ENCODE results near the gene CCDC172.
"Not testable (repeated sequence)": the region's sequence is repeated elsewhere in the genome, so short reads cannot be mapped to it uniquely, and the experiment has no call there.

The CCDC172 gene

DNA sequence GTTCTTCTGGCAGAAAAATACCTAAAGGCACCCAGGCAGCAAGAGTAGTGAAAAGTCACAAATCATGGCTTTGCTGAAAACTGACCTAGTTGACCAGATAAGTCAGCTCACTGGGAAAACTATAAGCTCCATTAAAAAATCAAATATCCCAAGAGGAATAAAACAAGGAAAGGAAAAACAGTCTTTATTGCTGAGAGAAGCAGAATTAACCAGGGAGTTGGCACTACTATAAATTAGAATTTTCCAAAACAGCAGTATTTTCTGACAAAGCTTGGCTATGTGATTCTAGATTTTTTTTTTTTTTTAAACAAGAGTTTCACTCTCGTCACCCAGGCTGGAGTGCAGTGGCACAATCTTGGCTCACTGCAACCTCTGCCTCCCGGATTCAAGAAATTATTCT lies 12.6 kb downstream of the CCDC172 start:
- DNase-seq = no peak

DNA sequence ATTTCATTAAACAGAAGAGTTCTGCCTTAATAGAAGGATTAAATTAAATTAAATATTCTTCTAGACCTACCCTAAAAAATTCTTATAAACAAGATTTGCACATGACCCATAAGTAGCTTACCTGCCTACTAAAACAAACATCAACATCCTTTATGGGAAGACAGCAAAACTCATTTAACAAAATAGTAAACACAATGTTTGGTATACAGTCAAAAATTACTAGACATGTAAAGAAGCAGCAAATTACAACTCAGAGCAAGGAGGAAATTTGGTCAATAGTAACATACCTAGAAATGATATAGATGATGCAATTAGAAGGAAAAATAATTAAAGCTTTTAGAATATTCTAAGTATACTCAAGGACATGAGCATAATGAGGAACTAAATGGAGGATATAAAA lies 27.9 kb downstream of the CCDC172 start:
- DNase-seq = no peak

DNA sequence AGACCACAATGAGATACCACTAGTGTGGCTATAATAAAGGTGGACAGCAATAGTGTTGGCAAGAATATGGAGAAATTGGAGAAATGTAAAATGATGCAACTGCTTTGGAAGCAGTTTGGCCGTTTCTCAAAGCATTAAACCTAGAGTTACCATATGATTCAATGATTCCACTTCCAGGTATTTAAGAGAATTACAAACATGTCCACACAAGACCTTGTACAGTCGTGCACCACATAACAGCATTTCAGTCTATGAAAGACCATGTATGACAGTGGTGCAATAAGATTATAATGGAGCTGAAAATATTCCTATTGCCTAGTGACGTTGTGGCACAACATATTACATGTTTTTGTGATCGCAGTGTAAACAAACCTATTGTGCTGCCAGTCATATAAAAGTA lies 29.6 kb downstream of the CCDC172 start:
- no peak for DNase-seq

DNA sequence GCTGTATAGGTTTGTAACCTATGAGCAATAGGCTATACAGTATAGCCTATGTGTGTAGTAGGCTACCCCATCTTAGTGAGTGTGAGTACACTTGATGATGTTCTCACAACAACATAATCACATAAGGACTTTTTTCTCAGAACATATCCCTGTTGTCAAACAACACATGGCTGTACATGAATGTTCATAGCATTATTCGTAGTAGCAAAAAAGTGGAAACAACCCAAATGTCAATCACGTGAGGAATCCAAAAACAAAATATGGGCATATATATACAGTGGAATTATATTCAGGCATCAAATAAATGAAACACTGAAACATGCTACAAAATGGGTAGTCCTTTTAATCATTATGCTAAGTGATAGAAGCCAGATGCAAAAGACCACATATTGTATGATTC lies 31.1 kb downstream of the CCDC172 start:
- DNase-seq = no peak

DNA sequence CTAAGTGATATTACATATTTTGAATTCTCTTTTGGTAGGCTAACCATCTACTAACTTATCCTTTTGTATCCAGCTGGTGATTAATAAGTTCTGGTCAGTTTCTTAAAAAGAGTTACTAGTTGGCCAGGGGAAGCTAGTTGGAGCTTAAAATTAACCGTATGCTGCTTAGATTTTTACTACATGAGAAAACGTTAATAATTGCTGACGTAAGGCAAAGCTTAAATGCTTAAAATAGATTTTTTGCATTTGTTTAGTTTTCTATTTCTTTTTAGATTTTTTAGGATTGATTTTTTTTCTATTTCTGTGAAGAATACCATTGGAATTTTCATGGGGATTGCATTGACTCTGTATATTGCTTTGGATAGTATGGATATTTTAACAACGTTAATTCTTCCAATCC lies 32.6 kb downstream of the CCDC172 start:
- no peak for DNase-seq

DNA sequence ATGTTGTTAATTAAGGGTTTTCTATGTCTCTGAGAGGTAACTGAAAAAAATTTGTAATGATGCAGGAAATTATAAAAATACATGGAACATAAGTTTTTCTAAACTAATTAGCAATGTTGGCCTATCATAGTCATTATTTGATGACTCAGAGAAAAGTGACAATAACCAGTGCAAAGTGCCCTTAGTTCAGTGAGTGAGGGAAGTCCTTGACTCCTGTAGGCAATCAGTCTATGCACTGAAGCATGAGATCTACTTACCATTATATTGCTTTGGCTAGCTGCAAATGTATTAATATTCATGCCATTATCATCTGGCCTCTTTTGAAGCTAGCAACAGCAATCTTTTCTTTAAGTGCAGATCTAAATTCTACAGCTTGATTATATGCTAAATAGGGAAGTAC lies 40.6 kb downstream of the CCDC172 start:
- DNase-seq = no peak

DNA sequence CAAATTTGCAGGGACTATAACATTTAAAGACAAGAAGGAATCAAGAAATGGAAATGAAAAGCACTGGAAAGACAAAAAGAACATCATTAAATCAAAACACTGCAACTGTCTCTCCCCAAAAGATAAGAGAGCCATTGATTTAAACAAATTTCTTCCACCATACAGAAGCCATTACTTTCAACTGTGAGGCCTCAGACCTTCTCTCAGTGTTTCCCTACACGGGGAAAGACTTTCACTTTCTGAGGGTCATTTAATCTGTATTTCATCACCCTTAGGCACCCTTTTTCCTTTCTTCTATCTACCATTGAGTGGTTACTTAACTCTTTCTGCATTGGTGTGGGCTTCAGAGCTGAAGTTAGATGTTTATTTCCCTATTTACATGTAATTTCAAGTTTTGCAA lies 47.5 kb downstream of the CCDC172 start:
- DNase-seq = no peak

DNA sequence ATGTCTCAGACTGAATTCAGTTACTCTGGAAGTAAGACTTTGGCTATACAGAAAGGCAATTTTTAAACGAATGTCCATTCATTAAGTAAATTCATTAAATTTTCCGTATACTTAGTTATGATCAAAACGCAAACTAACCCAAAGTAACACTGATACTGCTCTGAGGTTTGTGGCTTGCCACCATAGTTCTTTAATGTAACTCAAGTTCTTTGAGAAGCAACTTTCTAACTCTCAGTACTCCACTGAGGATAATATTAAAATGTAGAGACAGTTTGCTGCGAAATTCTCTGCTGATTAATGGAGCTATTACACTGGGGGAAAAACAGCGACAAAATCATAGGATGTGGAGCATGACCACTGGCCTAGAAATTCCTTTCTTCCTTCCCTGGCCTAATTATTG lies 58.0 kb downstream of the CCDC172 start:
- DNase-seq = no peak

DNA sequence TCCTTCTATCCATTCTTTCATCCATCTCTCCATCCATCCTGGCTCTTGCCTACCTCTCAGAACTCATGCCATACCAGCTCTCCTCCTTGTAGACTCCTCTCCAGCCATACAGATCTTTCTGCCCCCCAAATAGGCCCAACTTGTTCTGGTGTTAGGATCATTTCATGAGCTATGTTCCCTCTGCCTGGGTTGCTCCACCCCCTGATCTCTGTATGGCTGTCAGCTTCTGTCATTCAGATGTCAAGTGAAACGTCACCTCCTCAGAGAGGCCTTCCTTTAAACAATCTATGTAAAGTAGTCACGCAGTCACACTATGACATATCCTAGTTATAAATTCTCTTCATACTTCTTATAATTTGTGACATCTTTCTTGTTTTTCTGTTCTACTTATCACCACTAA lies 61.1 kb downstream of the CCDC172 start:
- DNase-seq = no peak

DNA sequence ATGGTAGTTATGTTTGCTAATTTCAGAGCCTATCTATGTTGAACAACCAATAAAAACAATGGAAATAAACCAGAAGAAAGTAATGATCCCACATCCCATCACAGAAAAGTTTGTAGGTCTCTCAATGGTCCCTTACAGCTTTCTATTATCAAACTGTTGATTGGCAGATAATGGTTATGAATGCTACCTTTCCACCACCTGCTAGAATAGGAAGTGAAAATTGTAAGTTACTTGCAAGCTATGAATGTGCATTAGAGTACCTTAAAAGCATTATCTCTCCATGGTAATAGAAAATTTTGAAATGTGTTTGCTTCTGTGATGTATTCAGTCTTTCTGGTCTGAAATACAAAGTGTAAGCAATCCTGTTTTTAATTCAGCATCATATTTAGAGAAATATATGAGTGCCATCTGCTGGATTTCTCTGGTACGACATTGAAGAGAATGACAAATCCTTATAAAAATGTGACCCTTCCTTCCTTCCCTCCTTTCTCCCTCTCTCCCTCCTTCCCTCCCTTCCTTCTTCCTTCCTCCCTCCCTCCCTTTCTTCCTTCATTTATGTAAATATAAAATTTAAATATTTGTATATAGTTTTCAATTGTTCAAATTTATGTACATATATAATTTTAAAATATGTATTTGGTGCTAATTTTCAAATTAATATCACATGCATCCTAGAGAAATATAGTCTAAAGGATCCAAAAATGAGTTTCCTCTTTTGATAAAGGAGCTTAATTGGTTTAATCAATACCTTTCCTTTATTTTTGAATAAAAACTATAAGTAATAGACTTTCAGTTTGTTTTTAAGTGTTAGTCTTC lies 62.0 kb downstream of the CCDC172 start:
- DNase-seq = no peak

DNA sequence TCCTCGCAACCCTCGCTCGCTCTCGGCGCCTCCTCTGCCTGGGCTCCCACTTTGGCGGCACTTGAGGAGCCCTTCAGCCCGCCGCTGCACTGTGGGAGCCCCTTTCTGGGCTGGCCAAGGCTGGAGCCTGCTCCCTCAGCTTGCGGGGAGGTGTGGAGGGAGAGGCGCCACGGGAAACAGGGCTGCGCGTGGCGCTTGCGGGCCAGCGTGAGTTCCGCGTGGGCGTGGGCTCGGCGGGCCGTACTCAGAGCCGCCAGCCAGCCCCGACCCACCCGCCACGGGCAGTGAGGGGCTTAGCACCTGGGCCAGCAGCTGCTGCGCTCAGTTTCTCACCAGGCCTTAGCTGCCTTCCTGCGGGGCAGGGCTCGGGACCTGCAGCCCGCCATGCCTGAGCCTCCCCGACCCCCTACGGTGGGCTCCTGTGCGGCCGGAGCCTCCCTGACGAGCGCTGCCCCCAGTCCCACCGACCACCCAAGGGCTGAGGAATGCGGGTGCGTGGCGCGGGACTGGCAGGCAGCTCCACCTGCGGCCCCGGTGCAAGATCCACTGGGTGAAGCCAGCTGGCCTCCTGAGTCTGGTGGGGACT lies 69.1 kb downstream of the CCDC172 start:
- DNase-seq = not testable (repeated sequence)

DNA sequence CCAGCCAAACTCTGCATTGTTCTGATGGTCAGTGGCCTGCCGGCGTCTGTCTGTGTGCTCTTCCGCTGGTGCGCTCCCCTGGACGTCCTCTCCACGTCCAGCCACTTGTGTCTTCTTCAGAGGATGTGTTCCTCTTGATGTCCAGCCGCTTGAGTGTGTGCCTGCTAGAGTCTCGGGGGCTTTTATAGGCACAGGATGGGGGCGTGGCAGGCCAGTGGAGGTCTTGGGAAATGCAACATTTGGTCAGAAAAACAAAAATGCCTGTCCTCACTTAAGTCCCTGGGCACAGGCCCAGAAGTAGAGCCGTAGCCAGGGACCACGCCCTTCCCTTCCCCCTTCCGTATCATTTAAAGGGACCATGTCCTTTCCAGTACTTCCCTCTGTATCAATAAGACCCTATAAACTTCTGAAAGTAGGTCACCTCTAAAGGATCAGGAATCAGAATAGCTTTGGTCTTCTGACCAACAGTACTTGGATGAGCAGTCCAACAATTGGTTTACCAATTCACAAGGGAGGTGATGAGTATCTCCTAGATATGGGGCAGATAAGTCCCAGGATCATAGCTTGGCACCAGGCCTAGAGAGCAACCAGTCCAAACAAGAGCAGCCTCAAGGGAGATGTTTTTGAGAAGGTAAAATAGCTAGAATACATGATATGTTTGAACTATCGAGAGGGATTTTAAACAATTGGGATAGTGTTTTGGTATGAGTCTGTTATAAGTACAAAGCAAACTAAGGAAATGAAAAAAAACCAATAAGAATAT lies 71.2 kb downstream of the CCDC172 start:
- no peak for DNase-seq

DNA sequence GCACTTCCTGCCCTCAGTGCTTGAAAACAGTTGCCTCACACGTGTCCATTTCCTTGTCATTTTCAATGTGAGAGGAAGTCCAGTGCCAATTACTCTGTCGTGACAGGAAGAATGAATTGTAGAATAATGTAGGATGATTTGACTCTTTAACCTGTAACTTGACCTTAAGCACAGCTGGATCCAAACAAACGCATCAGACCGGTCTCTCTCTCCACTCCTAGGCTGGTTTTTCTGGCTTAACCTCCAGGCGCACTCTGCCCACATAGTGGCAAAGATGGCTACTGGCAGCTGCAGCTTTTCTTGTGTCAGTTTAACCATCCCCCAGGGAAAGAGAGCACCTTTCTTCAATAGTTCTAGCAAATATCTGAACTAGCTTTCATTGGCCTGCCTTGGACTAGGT lies 74.0 kb downstream of the CCDC172 start:
- DNase-seq = no peak

DNA sequence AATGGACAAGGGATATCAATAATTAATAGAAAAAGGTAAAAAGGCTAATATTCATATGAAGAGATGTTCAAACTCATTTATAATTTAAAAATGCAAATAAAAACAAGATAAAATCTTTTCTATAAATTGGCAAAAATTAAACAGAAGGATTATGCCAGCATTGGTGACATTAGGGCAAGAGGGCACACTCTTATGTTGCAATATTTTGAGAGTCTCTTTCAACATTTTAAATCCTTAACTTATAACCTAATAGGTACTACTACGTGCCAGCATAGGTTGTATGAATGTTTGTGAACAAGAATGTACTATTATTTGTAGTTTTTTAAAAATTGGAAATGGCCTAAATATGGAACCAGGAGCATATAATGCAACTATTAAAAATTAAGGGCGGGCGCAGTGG lies 78.6 kb downstream of the CCDC172 start:
- no peak for DNase-seq

DNA sequence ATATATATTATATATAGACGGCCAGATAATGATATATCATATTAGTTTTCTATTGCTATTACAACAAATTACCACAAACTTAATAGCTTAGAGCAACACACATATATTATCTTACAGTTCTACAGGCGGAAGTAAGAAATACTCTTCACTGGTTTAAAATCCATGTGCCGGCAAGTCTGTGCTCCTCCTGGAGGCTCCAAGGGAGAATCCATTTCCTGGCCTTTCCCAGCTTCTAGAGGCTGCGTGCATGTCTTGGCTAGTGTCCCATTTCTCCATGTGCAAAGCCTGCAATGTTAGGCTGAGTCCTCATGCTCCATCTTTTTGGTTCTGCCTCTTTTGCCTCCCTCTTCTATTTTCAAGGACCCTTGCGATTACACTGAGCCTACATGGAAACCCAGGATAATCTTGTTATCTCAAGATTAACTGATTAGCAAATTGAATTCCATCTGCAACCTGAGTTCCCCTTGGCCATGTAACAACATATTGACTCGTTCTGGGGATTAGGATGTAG lies 79.5 kb downstream of the CCDC172 start:
- no peak for DNase-seq

DNA sequence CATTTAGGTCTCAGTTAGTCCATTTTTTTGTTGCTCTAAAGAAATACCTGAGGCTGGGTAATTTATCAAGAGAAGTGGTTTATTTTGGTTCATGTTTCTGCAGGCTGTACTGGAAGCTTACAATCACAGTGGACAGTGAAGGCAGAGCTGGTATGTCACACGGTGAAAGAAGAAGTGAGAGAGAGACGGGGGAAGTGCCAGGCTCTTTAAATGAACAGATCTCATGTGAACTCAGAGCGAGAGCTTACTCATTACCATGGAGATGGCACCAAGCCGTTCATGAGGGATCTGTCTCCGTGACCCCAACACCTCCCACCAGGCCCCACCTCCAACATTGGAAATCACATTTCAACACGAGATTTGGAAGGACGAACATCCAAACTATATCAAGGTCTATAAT lies 84.5 kb downstream of the CCDC172 start:
- DNase-seq = no peak

DNA sequence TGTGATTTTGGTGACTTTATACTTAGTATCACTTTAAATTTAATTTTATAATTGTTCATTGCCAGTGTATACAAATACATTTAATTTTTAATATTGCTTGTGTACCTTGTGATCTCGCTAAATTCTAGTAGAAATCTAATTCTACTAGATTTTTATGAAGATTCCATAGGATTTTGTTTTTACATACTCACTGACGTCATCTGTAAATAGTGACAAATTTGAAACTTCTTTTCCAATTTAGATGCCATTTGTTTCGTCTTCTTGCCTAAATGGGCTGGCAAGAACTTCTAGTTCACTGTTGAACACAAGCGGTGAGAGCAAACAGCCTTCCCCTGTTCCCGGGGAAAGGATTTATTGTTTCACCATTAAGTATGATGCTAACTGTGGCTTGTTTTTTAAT lies 86.1 kb downstream of the CCDC172 start:
- no peak for DNase-seq

DNA sequence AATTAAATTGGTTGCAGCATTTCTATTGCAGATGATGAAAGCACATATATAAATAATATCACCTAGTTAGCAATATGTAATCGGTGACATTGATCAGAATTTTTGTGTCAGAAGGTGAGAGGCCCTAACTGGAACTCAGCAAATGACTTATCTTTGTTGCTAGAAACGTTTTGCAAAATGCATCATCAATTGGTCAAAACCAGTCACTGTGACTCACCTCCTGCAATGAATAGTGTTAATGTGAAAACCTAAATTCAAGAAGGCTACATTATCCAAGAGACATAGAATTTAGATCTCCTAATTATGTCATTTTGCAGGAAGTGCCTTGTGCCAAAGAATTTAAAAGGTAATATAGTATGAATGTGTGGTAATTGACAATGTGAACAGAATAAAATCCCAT lies 93.6 kb downstream of the CCDC172 start:
- DNase-seq = no peak

DNA sequence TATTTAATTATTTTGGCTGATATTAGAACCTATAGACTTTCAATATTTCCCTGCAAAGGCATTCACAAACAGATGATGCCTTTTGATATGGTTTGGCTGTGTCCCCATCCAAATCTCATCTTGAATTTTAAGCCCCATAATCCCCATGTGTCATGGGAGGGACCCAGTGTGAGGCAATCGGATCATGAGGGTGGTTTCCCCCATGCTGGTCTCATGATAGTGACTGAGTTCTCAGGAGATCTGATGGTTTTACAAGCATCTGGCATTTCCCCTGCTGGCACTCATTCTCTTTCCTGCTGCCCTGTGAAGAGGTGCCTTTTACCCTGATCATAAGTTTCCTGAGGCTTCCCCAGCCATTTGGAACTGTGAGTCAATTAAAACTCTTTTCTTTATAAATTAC lies 94.1 kb downstream of the CCDC172 start:
- no peak for DNase-seq

DNA sequence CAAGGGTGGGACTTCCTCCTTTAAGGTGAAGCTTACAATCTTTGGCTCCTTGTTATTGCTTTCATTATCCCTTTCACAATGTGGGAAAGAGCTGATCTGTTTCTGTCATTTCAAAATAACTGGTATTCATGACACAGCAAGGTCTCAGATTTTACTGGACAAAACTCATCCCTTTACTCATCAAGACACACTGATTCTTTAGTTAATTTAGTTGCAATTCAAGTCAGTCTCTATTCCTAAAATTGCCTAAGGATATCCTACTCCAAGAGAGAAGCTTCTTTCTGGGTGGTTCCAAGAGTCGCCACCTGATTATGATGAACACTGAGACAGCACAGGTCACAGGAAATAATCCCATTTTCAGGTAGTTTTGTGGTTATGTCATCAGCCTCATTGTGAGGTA lies 97.6 kb downstream of the CCDC172 start:
- DNase-seq = no peak

DNA sequence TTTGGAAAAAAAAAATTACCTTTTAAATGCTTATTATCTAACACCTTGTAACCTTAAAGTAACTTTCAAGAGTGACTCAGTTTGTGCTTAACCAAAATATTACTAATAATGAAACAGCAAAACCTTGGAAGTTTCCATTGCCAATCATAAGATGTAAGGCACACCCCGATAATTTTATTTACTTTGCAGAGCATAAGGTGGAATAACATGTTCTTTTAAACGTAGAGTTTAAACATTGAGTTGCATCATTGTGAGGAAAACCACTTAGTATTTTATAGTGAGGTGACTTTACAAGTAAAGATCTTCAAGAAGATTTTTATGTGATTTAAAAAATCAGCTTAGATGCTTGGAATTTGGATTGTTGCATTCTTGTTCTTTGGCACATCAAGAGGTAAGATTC lies 103.4 kb downstream of the CCDC172 start, which contains the start of gene PNLIPRP3:
PNLIPRP3 (plus strand) TSS at position 177 of the 400 bp plus-strand sequence; CDS start at position 343, 166 bp downstream.
- DNase-seq = no peak

DNA sequence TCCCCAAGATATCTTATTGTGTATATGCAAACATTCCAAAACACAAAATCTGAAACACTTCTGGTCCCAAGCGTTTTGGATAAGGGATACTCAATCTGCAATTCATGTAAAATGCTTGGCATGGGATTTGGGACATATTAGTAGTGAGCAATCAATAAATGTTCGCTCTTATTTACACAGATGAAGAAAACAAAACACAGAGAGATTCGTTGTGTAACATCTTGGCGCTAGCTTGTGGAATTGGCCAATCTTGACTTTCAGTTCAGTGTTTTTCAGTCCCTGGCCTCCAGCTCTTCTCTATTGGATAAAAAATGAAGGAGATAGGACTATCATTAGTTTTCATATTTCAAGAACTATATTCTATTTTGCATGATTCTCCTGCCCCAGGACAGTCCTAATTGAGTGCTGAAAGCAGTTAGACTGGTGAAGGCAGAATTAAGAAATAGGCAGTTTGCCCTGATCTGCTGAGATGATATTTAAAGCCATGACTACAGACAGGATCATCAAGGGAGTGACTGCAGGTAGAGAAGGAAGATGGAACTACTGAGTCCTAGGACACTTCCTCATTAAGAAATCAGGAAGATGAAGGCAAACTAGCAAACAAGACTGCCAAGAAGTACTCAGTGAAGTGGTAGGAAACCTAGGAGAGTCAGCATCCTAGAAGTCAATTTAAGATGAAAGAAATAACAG lies 105.2 kb downstream of the CCDC172 start:
- DNase-seq = no peak
